SK-N-SH treated with all-trans-retinoic acid at 6 μM for 48 hours (cell line): ENCODE results near the gene TMEM53.

ENCODE experiments used
- BACH2 ChIP-seq: fragments of 250-450 bp; sonication (Bioruptor Pico); IDR thresholded peaks from 2 replicates; pipeline ENCODE4 v1.9.0; 2021; ENCODE audit warnings: mild to moderate bottlenecking, borderline replicate concordance
- ESRRG ChIP-seq: fragments of 250-450 bp; sonication (Bioruptor Pico); IDR thresholded peaks from 2 replicates; pipeline ENCODE4 v1.6.1; 2021; ENCODE audit warnings: mild to moderate bottlenecking
- OSR1 ChIP-seq: fragments of 250-450 bp; sonication (Bioruptor Pico); IDR thresholded peaks from 2 replicates; pipeline ENCODE4 v1.8.0; 2022; ENCODE audit warnings: moderate library complexity, mild to moderate bottlenecking, inconsistent platforms
- PATZ1 ChIP-seq: fragments of 250-450 bp; sonication (Bioruptor Pico); IDR thresholded peaks from 2 replicates; pipeline ENCODE4 v1.8.0; 2020; ENCODE audit warnings: mild to moderate bottlenecking, moderate library complexity, borderline replicate concordance
- POU6F1 ChIP-seq: fragments of 250-450 bp; sonication (Bioruptor Pico); IDR thresholded peaks from 2 replicates; pipeline ENCODE4 v1.8.0; 2021; ENCODE audit warnings: low read depth, mild to moderate bottlenecking, moderate library complexity, borderline replicate concordance
- PPARA ChIP-seq: fragments of 250-450 bp; sonication (Bioruptor Pico); IDR thresholded peaks from 2 replicates; pipeline ENCODE4 v1.5.0; 2020; ENCODE audit warnings: mild to moderate bottlenecking, borderline replicate concordance
- TCF4 ChIP-seq: fragments of 250-450 bp; sonication (Bioruptor Pico); IDR thresholded peaks from 2 replicates; pipeline ENCODE4 v1.8.0; 2021; ENCODE audit warnings: mild to moderate bottlenecking, moderate library complexity, borderline replicate concordance
- TOX ChIP-seq: fragments of 250-450 bp; sonication (Bioruptor Pico); IDR thresholded peaks from 2 replicates; pipeline ENCODE4 v1.8.0; 2021; ENCODE audit warnings: mild to moderate bottlenecking, moderate library complexity, borderline replicate concordance
- ZFP3 ChIP-seq: fragments of 250-450 bp; sonication (Bioruptor Pico); IDR thresholded peaks from 2 replicates; pipeline ENCODE4 v1.5.0; 2020; ENCODE audit warnings: mild to moderate bottlenecking, moderate library complexity
- TF ChIP-seq, protein P1 (sequence below): fragments of 250-450 bp; sonication (Bioruptor Pico); IDR thresholded peaks from 2 replicates; pipeline ENCODE4 v1.5.1; 2020; ENCODE audit warnings: low read depth, mild to moderate bottlenecking, moderate library complexity

GRCh38 chr1:44647896-44648295 lies 26.4 kb downstream of the TMEM53 start:
- TF ChIP-seq TCF4 (CRISPR knock-in tag) (no peak), BACH2 (CRISPR knock-in tag) (no peak), ESRRG (CRISPR knock-in tag) (no peak), ZFP3 (CRISPR knock-in tag) (no peak), PATZ1 (no peak), PPARA (CRISPR knock-in tag) (no peak), POU6F1 (CRISPR knock-in tag) (no peak), TOX (CRISPR knock-in tag) (no peak), OSR1 (CRISPR knock-in tag) (no peak)
- TF ChIP-seq, protein P1, sequence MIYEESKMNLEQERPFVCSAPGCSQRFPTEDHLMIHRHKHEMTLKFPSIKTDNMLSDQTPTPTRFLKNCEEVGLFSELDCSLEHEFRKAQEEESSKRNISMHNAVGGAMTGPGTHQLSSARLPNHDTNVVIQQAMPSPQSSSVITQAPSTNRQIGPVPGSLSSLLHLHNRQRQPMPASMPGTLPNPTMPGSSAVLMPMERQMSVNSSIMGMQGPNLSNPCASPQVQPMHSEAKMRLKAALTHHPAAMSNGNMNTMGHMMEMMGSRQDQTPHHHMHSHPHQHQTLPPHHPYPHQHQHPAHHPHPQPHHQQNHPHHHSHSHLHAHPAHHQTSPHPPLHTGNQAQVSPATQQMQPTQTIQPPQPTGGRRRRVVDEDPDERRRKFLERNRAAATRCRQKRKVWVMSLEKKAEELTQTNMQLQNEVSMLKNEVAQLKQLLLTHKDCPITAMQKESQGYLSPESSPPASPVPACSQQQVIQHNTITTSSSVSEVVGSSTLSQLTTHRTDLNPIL, result no peak
